ENCODE data around the gene BCL7A.

GRCh38 chr12:122032580-122032979 is 10.9 kb downstream of the BCL7A start:
- no peak for TF ChIP-seq CTCF (IDR thresholded peaks at IDR 0.05; ENCODE audit: low read depth, low read length, poor library complexity, severe bottlenecking)
- TF ChIP-seq EZH2phosphoT487 (IDR thresholded peaks at IDR 0.05; ENCODE audit: borderline replicate concordance, low read length) = no peak
